ENCODE data around the gene MYO1E.

Gene MYO1E

DNA sequence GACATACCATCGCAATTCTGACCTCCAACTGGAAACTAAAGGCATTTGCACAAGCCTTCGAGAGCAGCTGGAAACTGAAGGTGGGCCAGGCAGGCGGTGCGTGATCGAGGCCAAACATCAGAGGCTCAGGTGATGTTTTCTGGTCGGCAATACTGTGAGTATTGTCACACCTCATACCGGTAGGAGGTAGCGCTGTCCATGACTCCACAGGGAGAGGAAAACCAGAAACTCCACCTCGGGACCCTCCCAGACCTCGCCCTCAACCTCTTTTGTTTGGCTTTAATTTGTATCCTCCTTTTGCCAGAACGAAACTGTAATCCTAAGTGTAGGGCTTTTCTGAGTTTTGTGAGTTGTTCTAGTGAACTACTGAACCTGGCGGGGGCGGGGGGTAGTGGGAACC, 122.4 kb downstream of the MYO1E start:
- POLR2A ChIA-PET = no interaction called here
- no peak for DNase-seq (ENCODE audit: extremely low spot score)
- no peak for TF ChIP-seq ELF4 (IDR thresholded peaks at IDR 0.05)
- no peak for TF ChIP-seq FOXM1 (IDR thresholded peaks at IDR 0.05; ENCODE audit: borderline replicate concordance)
- TF ChIP-seq, protein P1, sequence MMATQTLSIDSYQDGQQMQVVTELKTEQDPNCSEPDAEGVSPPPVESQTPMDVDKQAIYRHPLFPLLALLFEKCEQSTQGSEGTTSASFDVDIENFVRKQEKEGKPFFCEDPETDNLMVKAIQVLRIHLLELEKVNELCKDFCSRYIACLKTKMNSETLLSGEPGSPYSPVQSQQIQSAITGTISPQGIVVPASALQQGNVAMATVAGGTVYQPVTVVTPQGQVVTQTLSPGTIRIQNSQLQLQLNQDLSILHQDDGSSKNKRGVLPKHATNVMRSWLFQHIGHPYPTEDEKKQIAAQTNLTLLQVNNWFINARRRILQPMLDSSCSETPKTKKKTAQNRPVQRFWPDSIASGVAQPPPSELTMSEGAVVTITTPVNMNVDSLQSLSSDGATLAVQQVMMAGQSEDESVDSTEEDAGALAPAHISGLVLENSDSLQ (IDR thresholded peaks at IDR 0.05) = no peak
- TF ChIP-seq CTBP1 (IDR thresholded peaks at IDR 0.05; ENCODE audit: borderline replicate concordance) = no peak
- TF ChIP-seq BHLHE40 (IDR thresholded peaks at IDR 0.05; ENCODE audit: borderline replicate concordance) = no peak
- TF ChIP-seq FOXA1 (IDR thresholded peaks at IDR 0.05) = no peak
- no peak for TF ChIP-seq L3MBTL2 (conservative IDR thresholded peaks at IDR 0.05)
- no peak for TF ChIP-seq TARDBP (IDR thresholded peaks at IDR 0.05)
- no peak for TF ChIP-seq FOXK2 (IDR thresholded peaks at IDR 0.05)
- CTCF ChIA-PET = no interaction called here

DNA sequence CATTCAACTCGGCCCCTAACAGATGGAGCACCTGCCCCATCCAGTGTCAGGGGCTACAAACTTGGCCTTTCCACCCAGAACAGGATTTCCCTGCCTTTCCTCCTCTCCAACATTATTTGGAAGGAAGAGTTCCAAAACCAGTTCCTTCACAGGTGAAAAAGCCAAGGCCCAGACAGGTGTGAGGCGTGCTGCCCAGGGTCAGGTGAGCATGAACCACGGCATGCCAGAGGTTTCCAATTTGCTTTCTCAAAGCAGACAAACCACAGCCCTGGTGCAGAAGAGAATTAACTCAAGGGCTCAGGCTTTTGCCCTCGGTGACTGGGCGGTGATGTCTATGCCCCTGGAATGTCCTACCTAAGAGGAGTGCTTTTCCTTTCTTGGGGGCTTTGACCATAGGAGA, 122.9 kb downstream of the MYO1E start:
- ChIA-PET CTCF (no interaction called here), POLR2A (no interaction called here)
- no peak for DNase-seq (ENCODE audit: extremely low spot score)
- no peak for TF ChIP-seq ELF4 (IDR thresholded peaks at IDR 0.05)
- TF ChIP-seq FOXM1 (IDR thresholded peaks at IDR 0.05; ENCODE audit: borderline replicate concordance) = no peak
- no peak for TF ChIP-seq FOXA1 (IDR thresholded peaks at IDR 0.05)
- no peak for TF ChIP-seq L3MBTL2 (conservative IDR thresholded peaks at IDR 0.05)
- TF ChIP-seq NFRKB (IDR thresholded peaks at IDR 0.05) = no peak
- TF ChIP-seq BHLHE40 (IDR thresholded peaks at IDR 0.05; ENCODE audit: borderline replicate concordance) = no peak
- TF ChIP-seq, protein P1 (IDR thresholded peaks at IDR 0.05) = no peak
- TF ChIP-seq ZNF384 (IDR thresholded peaks at IDR 0.05) = no peak
- no peak for TF ChIP-seq TARDBP (IDR thresholded peaks at IDR 0.05)
- no peak for TF ChIP-seq SP1 (IDR thresholded peaks at IDR 0.05)
- TF ChIP-seq CTBP1 (IDR thresholded peaks at IDR 0.05; ENCODE audit: borderline replicate concordance) = no peak
- no peak for TF ChIP-seq ARNT (IDR thresholded peaks at IDR 0.05)

DNA sequence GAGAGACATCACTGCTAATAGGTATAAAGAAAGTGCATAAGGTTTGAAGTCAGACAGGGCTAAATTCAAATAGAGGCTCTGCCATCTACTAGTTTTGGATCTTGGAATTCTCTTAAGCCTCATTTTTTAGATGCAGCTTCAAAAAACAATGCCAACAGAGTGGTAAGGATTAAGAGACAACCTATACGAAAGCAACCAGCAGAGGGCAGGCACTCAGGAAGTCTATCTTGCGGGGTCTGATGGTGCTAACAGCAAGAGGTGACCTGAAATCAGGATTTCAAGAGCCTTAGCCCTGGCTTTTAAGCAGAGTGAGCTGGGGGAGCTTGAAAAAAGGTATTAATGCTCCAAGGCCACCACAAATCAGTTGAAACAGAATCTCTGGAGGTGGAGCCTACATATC, 125.3 kb downstream of the MYO1E start:
- TF ChIP-seq ZNF384 (IDR thresholded peaks at IDR 0.05) (no peak), SP1 (IDR thresholded peaks at IDR 0.05) (no peak), SUZ12 (IDR thresholded peaks at IDR 0.05) (no peak), BHLHE40 (IDR thresholded peaks at IDR 0.05; ENCODE audit: borderline replicate concordance) (no peak), NFRKB (IDR thresholded peaks at IDR 0.05) (no peak), FOXK2 (IDR thresholded peaks at IDR 0.05) (no peak), LEF1 (IDR thresholded peaks at IDR 0.05; ENCODE audit: borderline replicate concordance) (no peak)
- TF ChIP-seq, protein P1 (IDR thresholded peaks at IDR 0.05) = no peak
- ChIA-PET POLR2A (no interaction called here), CTCF (interaction anchor here (0.6 to 0.8 kb wide), 2 partner anchors 10 to 37 kb away, joined by 3 to 4 read pairs; no protein-coding TSS in a partner anchor)
- DNase-seq (ENCODE audit: extremely low spot score) = peak; percentile 36

DNA sequence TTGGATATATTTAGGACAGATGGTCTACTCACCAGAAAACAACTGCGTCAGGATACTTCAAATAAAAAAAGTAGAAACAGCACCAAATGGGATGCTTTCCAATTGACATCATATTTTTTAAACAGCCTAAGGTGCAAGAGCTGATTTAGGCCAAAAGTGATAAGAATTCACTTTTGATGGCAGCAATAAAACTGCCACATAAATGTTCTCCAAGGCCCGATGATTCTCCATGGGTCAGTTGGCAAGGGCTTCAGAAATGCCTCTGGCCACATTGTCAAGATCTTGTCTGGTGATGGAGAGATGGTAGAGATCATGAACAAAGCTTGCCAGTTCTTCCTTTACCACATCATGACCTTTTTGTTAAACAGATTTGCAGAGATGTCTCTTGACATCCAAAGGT, 127.1 kb downstream of the MYO1E start:
- POLR2A ChIA-PET = no interaction called here
- CTCF ChIA-PET = no interaction called here
- TF ChIP-seq NFRKB (IDR thresholded peaks at IDR 0.05) (no peak), FOXK2 (IDR thresholded peaks at IDR 0.05) (no peak), SP1 (IDR thresholded peaks at IDR 0.05) (no peak), FOXM1 (IDR thresholded peaks at IDR 0.05; ENCODE audit: borderline replicate concordance) (no peak), LEF1 (IDR thresholded peaks at IDR 0.05; ENCODE audit: borderline replicate concordance) (no peak), ARNT (IDR thresholded peaks at IDR 0.05) (no peak), ELF4 (IDR thresholded peaks at IDR 0.05) (no peak), SUZ12 (IDR thresholded peaks at IDR 0.05) (no peak), TARDBP (IDR thresholded peaks at IDR 0.05) (no peak), FOXA1 (IDR thresholded peaks at IDR 0.05) (no peak)
- TF ChIP-seq, protein P1 (IDR thresholded peaks at IDR 0.05) = no peak
- DNase-seq (ENCODE audit: extremely low spot score) = no peak

DNA sequence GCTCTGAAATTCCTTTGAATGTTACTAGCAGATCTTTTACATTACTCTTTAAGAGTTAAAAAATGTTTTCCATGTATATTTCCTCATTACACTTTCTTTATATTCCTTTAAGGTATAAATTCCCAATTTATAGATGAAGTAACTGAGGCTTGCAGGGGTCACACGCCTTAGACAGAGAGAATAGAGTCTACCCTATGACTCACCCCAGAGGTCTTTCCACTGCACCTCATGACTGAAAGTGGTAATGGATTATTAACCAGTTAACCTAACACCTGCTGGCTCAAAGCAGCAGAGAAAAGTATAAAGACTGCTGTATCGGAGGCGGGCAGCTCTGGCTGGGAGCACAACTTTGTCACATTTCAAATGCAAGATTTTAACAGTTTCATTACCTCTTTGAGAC, 128.3 kb downstream of the MYO1E start:
- ChIA-PET CTCF (interaction anchor here (0.6 kb wide), 1 partner anchor 292 kb away, joined by 3 read pairs; no protein-coding TSS in a partner anchor), POLR2A (no interaction called here)
- no peak for DNase-seq (ENCODE audit: extremely low spot score)
- TF ChIP-seq BHLHE40 (IDR thresholded peaks at IDR 0.05; ENCODE audit: borderline replicate concordance) (no peak), SP1 (IDR thresholded peaks at IDR 0.05) (no peak)

DNA sequence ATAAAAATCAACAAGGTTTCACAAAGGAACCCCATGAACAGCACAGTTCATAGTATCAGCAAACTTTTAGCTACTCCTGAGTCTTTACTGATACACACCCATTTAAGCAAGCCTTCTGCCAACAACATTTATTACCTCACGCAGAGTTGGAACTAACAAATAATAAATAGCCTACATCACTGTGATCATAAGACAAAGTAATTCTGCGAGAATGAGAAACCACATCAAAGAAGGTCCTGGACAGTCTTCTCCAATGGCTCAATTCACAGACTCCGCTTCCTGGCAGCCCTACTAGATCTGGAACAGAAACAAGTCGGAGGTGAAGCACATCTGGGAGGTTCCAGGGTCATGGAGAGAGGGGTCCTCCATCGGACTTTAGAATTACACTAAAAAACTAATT, 129.0 kb downstream of the MYO1E start:
- DNase-seq (ENCODE audit: extremely low spot score) = no peak
- ChIA-PET CTCF (no interaction called here), POLR2A (no interaction called here)
- TF ChIP-seq FOXA1 (IDR thresholded peaks at IDR 0.05) (no peak), ELF4 (IDR thresholded peaks at IDR 0.05) (no peak), ARNT (IDR thresholded peaks at IDR 0.05) (no peak), FOXK2 (IDR thresholded peaks at IDR 0.05) (no peak), SP1 (IDR thresholded peaks at IDR 0.05) (no peak), SUZ12 (IDR thresholded peaks at IDR 0.05) (no peak)

DNA sequence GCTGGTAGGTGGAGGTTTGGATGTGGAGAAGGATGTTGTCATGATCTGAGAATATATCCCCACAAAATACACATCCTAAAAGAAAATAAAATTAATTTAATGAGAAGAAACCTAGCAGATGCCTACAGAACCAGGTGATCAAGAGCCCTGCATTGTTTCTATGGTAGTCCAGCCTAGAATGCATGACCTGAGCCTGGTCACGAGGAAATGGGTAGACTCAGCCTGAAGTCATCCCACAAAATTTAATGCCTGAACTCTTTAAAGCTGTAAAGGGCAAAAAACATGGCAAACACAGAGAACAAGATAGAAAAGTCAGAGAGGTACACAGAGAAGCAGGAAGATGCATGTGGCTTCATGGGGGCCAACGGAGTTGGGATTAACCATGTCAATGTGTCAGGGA, 130.0 kb downstream of the MYO1E start:
- CTCF ChIA-PET = no interaction called here
- TF ChIP-seq ZNF384 (IDR thresholded peaks at IDR 0.05) = no peak
- no peak for TF ChIP-seq FOXM1 (IDR thresholded peaks at IDR 0.05; ENCODE audit: borderline replicate concordance)
- TF ChIP-seq L3MBTL2 (conservative IDR thresholded peaks at IDR 0.05) = no peak
- no peak for TF ChIP-seq CTBP1 (IDR thresholded peaks at IDR 0.05; ENCODE audit: borderline replicate concordance)
- no peak for TF ChIP-seq FOXK2 (IDR thresholded peaks at IDR 0.05)
- TF ChIP-seq BHLHE40 (IDR thresholded peaks at IDR 0.05; ENCODE audit: borderline replicate concordance) = no peak
- no peak for TF ChIP-seq LEF1 (IDR thresholded peaks at IDR 0.05; ENCODE audit: borderline replicate concordance)
- TF ChIP-seq SUZ12 (IDR thresholded peaks at IDR 0.05) = no peak
- TF ChIP-seq NFRKB (IDR thresholded peaks at IDR 0.05) = no peak
- TF ChIP-seq HDGF (IDR thresholded peaks at IDR 0.05; ENCODE audit: borderline replicate concordance) = no peak
- TF ChIP-seq FOXA1 (IDR thresholded peaks at IDR 0.05) = no peak

More for the DNA sequence above, 130.0 kb downstream of the MYO1E start:
- POLR2A ChIA-PET = no interaction called here
- DNase-seq (ENCODE audit: extremely low spot score) = no peak

Measured in HEK293T (cell line).